ENCODE results near the gene LCE4A. TPM values are rescaled to one million over a fixed set of nuclear protein-coding genes. Genes with fewer than 3 reads are reported as not detected.

The LCE4A gene
- total RNA-seq, 2 experiments from 2014 or later: not detected

DNA sequence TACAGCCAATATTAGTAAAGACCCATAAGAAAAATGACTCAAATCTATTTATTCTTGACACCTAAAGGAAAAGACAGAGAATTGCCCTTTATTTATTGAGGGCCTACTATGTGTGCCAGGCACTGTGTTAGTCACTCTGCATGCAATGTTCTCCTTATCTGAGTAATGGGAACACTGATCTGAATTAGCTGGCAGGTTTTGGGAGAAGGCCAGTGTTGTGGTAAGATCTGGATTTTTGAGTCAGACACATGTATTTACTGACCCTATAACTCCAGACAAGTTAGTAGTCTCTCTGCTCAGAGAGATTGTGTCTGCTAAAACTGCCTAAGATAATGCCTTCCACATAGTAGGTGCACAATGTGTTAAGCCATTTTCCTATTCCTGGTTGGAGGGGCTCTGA, 17.3 kb downstream of the LCE4A start:
- CTCF ChIA-PET: no interaction called here
- Mint-ChIP-seq H3K4me3 (no peak overlapping the region), H3K9me3 (no peaks in the 10 kb centered on the region), H3K27me3 (peaks cover 2% of the 10 kb centered on the region), H3K4me1 (no peaks in the 10 kb centered on the region), H3K36me3 (ENCODE audit: low read depth) (no peaks in the 10 kb centered on the region), H3K27ac (no peak overlapping the region)
- POLR2A ChIA-PET: no interaction called here
- no peak for DNase-seq

GRCh38 chr1:152728986-152729385, 21.0 kb downstream of the LCE4A start:
- H3K27ac Mint-ChIP-seq: no peak overlapping the region
- CTCF ChIA-PET: no interaction called here

DNA sequence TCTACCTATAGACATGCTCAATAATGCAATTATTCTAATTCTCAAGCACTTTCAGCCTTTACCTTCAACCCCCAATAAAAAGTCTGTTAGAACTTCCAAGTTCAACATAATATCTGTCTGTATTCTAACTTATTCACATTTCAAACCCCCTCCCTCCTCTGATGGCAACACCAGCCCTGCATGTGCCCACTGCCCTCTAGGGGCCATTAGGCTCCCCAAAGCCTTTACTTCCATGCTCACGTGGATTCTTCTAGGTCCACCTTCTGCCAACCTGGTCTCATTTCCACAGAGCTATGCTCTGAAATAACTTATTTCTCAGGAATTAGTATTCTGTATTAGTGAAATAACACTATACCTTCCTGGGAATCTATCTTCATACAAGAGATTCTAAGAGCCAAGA, 27.7 kb downstream of the LCE4A start:
- no peak for DNase-seq
- POLR2A ChIA-PET: no interaction called here
- Mint-ChIP-seq H3K4me1 (no peaks in the 10 kb centered on the region), H3K27ac (no peak overlapping the region), H3K36me3 (ENCODE audit: low read depth) (no peaks in the 10 kb centered on the region), H3K4me3 (no peak overlapping the region), H3K27me3 (no peaks in the 10 kb centered on the region), H3K9me3 (no peaks in the 10 kb centered on the region)
- CTCF ChIA-PET: interaction anchor here (1.2 kb wide), 1 partner anchor 9 kb away, joined by 3 read pairs; no protein-coding TSS in a partner anchor

More at GRCh38 chr1:152728986-152729385, 21.0 kb downstream of the LCE4A start:
- no peaks in the 10 kb centered on the region for H3K36me3 Mint-ChIP-seq (ENCODE audit: low read depth)
- H3K27me3 Mint-ChIP-seq: peaks cover 2% of the 10 kb centered on the region
- no peak overlapping the region for H3K4me3 Mint-ChIP-seq
- POLR2A ChIA-PET: no interaction called here
- no peaks in the 10 kb centered on the region for H3K9me3 Mint-ChIP-seq
- no peak for DNase-seq
- no peaks in the 10 kb centered on the region for H3K4me1 Mint-ChIP-seq

DNA sequence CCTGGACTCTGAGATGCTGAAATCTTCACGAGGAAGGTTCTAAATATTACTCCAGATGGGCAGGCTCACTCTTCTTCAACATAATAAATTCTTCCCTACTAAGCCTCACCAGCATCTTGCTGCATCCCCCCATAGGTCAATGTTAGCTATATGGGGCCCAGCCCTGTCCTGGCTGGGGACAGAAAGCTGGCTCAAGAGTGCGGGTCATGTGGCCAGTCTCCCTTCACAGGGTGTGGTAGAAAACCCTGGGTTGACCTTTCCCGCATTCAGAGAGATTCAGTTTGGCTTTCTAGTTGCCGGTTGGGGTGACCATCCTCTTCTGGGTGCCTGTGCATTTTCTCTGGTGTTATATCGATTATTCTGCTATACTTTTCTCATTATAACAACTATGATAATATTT, 30.0 kb downstream of the LCE4A start:
- ChIA-PET CTCF (no interaction called here), POLR2A (no interaction called here)
- no peaks in the 10 kb centered on the region for H3K36me3 Mint-ChIP-seq (ENCODE audit: low read depth)
- H3K4me3 Mint-ChIP-seq: no peak overlapping the region
- H3K4me1 Mint-ChIP-seq: no peaks in the 10 kb centered on the region
- peaks cover 2% of the 10 kb centered on the region for H3K27me3 Mint-ChIP-seq
- no peaks in the 10 kb centered on the region for H3K9me3 Mint-ChIP-seq
- no peak for DNase-seq
- no peak overlapping the region for H3K27ac Mint-ChIP-seq

DNA sequence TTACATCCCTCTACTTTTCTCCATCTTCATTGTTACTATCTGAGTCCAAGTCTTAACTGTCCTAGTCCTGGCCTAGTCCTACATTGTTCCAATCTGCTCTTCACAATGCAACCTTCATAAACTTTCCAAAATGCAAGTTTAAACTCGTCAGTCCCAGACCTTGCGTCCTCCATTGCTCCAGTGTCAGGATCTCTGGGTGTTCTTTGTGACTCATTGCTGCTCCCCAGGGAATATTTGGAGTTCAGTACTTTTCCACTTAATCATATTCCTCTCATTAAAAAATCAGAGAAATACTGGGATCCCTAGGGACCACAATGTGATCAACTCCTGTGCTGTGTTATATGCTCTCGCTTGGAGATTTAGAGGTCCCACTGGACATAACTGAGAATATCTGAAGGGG, 31.9 kb downstream of the LCE4A start:
- ChIA-PET POLR2A (no interaction called here), CTCF (no interaction called here)
- H3K4me3 Mint-ChIP-seq: no peak overlapping the region
- no peak overlapping the region for H3K27ac Mint-ChIP-seq
- H3K4me1 Mint-ChIP-seq: no peaks in the 10 kb centered on the region
- H3K9me3 Mint-ChIP-seq: no peaks in the 10 kb centered on the region
- H3K36me3 Mint-ChIP-seq (ENCODE audit: low read depth): no peaks in the 10 kb centered on the region
- no peak for DNase-seq
- peaks cover 2% of the 10 kb centered on the region for H3K27me3 Mint-ChIP-seq

- no peak for DNase-seq
- ChIA-PET CTCF (no interaction called here), POLR2A (no interaction called here)
- no peak overlapping the region for H3K4me3 Mint-ChIP-seq
- no peaks in the 10 kb centered on the region for H3K36me3 Mint-ChIP-seq (ENCODE audit: low read depth)
- H3K27ac Mint-ChIP-seq: no peak overlapping the region
- H3K4me1 Mint-ChIP-seq: no peaks in the 10 kb centered on the region
- H3K9me3 Mint-ChIP-seq: no peaks in the 10 kb centered on the region
- H3K27me3 Mint-ChIP-seq: peaks cover 5% of the 10 kb centered on the region
These were observed 33.7 kb downstream of the LCE4A start for GRCh38 chr1:152741656-152742055.

DNA sequence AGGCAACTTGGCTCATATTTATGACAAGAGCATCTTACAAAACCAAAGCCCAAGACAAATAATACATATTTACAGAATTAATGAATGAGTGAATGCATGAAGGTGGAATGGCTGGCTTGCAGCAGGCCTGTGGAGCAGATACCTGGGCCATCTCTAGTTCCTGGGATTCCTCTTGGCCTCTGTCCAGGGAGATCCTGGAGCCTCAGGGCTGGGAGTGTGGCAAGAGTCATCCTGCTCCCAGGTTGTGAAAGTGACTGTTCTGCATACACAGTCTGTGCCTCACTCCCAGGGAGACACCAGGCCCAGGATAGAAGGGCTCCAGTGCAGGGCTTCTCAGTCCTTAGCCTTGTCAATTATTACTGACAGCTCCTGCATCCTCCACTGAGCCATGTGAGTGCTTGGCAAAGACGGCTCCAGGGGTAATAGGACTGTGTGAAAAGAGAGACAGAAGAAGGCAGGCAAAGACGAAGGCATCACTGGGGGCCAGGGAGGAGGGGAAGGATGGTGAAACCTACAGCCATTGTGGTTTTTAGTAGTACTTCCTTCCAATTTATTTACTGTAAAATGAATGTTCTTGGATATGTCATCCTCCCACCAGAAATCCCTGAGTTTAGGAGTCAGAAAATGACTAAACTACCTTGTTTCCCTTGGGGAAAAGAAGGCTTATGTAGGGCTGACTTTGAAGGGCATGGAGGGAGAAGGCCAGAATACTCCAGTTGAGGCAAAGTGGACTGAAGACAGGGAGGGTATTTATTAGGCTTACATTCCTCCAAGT, 35.6 kb downstream of the LCE4A start:
- no peaks in the 10 kb centered on the region for H3K9me3 Mint-ChIP-seq
- H3K27ac Mint-ChIP-seq: no peak overlapping the region
- POLR2A ChIA-PET: no interaction called here
- no peak for DNase-seq
- H3K4me1 Mint-ChIP-seq: no peaks in the 10 kb centered on the region
- no peak overlapping the region for H3K4me3 Mint-ChIP-seq
- CTCF ChIA-PET: no interaction called here
- peaks cover 5% of the 10 kb centered on the region for H3K27me3 Mint-ChIP-seq
- no peaks in the 10 kb centered on the region for H3K36me3 Mint-ChIP-seq (ENCODE audit: low read depth)

DNA sequence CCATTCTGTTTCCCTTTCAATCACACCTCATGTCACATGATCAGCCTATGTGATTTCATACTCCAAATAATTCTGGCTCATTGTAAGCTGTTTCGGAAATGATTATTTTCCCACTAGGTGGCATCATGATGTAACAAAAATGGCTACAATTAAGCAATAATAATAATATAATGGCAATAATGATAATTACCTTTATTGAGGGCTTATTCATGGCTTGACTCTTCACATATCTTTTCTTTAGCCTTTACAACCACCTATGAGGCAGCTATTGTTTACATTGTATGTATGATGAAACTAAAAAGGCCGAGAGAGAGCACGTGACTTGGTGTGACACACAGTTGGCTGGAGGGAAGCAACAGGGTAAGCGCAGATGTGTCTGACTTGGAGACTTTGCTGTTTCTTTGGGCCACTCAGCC, 37.3 kb downstream of the LCE4A start:
- H3K27me3 Mint-ChIP-seq: peaks cover 10% of the 10 kb centered on the region
- ChIA-PET CTCF (interaction anchor here (1.0 kb wide), 1 partner anchor 10 kb away, joined by 3 read pairs; no protein-coding TSS in a partner anchor), POLR2A (no interaction called here)
- no peak for DNase-seq
- H3K36me3 Mint-ChIP-seq (ENCODE audit: low read depth): no peaks in the 10 kb centered on the region
- no peak overlapping the region for H3K4me3 Mint-ChIP-seq
- no peaks in the 10 kb centered on the region for H3K4me1 Mint-ChIP-seq
- no peaks in the 10 kb centered on the region for H3K9me3 Mint-ChIP-seq
- H3K27ac Mint-ChIP-seq: no peak overlapping the region

DNA sequence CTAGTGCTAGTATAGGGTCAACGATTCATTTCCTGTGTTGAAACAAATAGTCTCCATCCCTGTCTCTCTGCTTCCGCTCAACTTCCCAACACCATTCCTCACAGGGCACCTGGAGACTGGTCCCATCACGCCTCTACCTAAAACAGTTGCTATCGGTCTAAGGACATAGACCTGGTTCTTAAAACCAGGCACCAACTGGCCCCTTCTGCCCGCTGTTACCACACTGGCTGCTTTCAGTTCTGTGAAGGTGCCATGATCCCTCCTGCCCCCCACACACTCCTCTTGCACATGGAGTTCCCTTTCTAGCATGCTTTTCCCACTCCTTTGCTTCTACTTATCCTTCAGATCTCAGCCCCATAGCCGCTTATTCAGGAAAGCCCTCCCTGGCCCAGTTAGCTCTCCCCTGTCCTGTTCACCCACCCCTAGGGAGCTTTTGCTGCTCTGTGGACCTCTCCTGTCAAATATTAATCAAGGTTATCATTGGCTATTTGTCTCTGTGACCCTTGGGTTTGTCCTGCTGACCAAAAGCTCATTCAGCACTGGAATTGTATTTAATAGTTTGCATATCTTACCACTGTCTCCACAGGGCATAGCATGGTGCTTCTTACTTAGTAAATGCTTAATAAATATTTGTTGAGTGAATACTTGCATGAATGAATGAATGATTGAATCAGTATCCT, 37.9 kb downstream of the LCE4A start:
- POLR2A ChIA-PET: no interaction called here
- H3K9me3 Mint-ChIP-seq: no peaks in the 10 kb centered on the region
- CTCF ChIA-PET: no interaction called here
- H3K27me3 Mint-ChIP-seq: peaks cover 14% of the 10 kb centered on the region
- H3K36me3 Mint-ChIP-seq (ENCODE audit: low read depth): no peaks in the 10 kb centered on the region
- no peak overlapping the region for H3K4me3 Mint-ChIP-seq
- H3K4me1 Mint-ChIP-seq: no peaks in the 10 kb centered on the region
- H3K27ac Mint-ChIP-seq: no peak overlapping the region
- DNase-seq: no peak

DNA sequence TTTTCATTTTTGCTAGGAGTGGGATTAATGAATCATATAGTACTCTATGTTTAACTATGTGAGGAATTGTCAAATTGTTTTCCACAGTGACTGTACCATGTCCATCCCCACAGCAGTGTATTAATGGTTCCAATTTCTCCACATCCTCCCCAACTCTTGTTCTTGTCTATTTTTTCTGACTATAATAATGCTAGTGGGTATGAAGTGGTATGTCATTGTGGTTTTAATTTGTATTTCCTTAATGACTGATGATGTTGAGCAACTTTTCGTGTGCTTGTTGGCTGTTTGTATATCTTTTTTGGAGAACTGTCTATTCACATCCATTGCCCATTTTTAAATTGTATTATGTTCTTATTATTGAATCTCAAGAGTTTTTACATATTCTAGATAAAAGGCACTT, 39.9 kb downstream of the LCE4A start:
- H3K27me3 Mint-ChIP-seq: peaks cover 17% of the 10 kb centered on the region
- ChIA-PET CTCF (no interaction called here), POLR2A (no interaction called here)
- no peaks in the 10 kb centered on the region for H3K4me1 Mint-ChIP-seq
- H3K9me3 Mint-ChIP-seq: no peaks in the 10 kb centered on the region
- H3K4me3 Mint-ChIP-seq: no peak overlapping the region
- DNase-seq: no peak
- no peaks in the 10 kb centered on the region for H3K36me3 Mint-ChIP-seq (ENCODE audit: low read depth)
- H3K27ac Mint-ChIP-seq: no peak overlapping the region

- H3K27me3 Mint-ChIP-seq: peaks cover 16% of the 10 kb centered on the region
- no peaks in the 10 kb centered on the region for H3K36me3 Mint-ChIP-seq (ENCODE audit: low read depth)
- no peaks in the 10 kb centered on the region for H3K4me1 Mint-ChIP-seq
- no peak for DNase-seq
- no peak overlapping the region for H3K27ac Mint-ChIP-seq
- no peaks in the 10 kb centered on the region for H3K9me3 Mint-ChIP-seq
- ChIA-PET POLR2A (no interaction called here), CTCF (no interaction called here)
- H3K4me3 Mint-ChIP-seq: no peak overlapping the region
These were observed 44.3 kb downstream of the LCE4A start for GRCh38 chr1:152752225-152752624.

GRCh38 chr1:152753586-152753985, 45.6 kb downstream of the LCE4A start:
- Mint-ChIP-seq H3K36me3 (ENCODE audit: low read depth) (no peaks in the 10 kb centered on the region), H3K9me3 (no peaks in the 10 kb centered on the region), H3K4me1 (no peaks in the 10 kb centered on the region), H3K27me3 (peaks cover 16% of the 10 kb centered on the region), H3K27ac (no peak overlapping the region), H3K4me3 (no peak overlapping the region)
- ChIA-PET CTCF (no interaction called here), POLR2A (no interaction called here)
- DNase-seq: no peak

DNA sequence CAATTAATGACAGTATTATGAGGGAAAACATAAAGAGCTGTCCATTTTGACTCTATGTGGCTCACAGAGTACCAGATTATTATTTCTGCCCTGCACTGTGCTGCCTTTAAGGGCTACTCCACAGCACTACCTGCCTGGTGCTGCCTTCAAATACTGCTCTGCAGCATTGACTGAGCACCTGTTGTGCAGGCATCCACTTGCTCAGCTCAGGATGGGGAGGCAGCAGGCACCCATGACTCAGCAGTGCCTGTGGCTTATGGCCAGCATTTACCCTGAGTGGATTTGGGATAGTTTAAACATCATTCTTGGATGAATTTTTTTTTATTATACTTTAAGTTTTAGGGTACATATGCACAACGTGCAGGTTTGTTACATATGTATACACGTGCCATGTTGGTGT, 48.9 kb downstream of the LCE4A start:
- POLR2A ChIA-PET: no interaction called here
- Mint-ChIP-seq H3K36me3 (ENCODE audit: low read depth) (no peaks in the 10 kb centered on the region), H3K4me3 (no peak overlapping the region), H3K27me3 (peaks cover 5% of the 10 kb centered on the region), H3K27ac (no peak overlapping the region), H3K4me1 (no peaks in the 10 kb centered on the region), H3K9me3 (no peaks in the 10 kb centered on the region)
- CTCF ChIA-PET: no interaction called here
- no peak for DNase-seq

DNA sequence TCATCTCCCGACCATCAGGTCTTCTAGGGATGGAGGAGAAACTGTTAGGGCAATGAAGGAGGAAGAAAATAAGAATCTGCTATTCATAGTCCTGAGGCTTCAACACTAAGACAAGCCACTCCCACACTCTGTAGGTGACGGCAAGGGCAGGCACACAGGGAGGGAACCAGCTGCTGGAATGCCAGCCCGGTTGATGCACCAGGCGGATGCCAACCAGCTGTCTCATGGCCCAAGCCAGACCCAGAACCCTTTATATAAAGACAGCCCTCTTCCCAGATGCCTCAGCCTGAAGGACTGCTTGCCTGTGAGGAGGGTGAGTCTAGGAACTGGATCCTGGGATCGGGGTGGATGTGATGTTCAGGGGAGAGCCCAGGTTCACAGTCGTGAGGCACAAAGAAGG, 49.8 kb downstream of the LCE4A start, which contains the start of gene KPRP:
TSS of gene KPRP (plus strand) at position 279 of the 400 bp plus-strand sequence. CDS start 1,564 bp downstream, outside the sequence.
- no peak for DNase-seq
- POLR2A ChIA-PET: no interaction called here
- Mint-ChIP-seq H3K27ac (no peak within 1 kb of the TSS), H3K4me1 (no peaks in the 10 kb centered on the region), H3K27me3 (peaks cover 2% of the 10 kb centered on the region), H3K4me3 (no peak within 1 kb of the TSS), H3K36me3 (ENCODE audit: low read depth) (no peaks in the 10 kb centered on the region), H3K9me3 (no peaks in the 10 kb centered on the region)
- CTCF ChIA-PET: no interaction called here
